Amniotic stem cell (primary cell): ENCODE results near the gene FCGR3A.

Experiments
- DNase-seq: peaks from one replicate; lab custom pipeline; 2025; lab: John Stamatoyannopoulos, UW

Gene FCGR3A

DNA sequence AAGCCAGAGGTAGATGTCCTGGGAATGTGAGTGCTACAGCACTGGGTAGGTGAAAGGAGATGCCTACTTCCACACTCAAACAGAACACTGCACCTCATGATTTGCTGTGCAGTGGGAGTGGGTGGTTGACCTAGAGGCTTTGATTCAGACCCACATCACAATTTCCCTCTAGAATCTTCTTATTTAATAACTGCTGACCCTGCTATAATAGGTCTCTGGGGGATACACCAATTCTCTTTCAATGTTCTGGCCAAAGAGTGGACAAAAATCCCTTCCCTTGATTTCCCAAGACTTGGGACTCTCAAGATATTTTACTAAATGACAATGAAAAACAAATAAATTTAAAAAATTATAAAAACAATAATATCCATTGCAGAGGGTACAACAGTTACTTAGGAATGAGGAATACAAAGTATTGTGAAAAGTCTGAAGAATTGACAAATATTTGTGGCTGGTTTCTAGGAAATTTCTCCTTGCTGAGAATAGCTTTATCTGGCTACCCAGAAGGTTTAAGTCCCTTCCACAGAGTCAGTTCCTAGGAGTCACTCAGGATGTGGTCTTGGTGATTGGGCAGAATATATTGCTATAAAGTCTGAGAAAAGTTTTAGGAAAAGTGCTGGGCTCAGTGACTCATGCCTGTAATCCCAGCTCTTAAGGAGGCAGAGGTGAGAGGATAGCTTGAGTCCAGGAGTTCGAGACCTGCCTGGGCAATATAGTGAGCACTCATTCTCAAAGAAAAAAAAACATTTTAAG, 46.8 kb downstream of the FCGR3A start:
- DNase-seq, result no peak

DNA sequence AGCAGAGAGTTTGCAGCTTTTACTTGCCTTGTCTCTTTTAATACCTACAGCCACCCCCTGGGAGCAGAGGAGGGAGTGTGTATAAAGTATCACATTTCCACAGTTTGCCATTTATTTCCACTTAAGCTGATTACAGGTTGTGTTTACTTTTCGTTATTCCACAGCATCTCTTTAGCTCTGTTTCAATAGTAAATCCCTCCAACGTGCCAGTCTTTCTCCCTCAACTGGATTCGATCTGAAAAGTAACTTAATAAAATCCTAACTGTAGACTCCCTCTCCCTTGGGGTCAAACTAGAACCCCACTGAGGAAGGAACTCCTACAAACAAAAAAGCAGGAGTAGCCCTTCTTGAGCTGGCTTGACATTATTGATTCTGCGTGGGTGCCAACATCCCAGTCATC, 47.4 kb downstream of the FCGR3A start:
- no peak for DNase-seq

DNA sequence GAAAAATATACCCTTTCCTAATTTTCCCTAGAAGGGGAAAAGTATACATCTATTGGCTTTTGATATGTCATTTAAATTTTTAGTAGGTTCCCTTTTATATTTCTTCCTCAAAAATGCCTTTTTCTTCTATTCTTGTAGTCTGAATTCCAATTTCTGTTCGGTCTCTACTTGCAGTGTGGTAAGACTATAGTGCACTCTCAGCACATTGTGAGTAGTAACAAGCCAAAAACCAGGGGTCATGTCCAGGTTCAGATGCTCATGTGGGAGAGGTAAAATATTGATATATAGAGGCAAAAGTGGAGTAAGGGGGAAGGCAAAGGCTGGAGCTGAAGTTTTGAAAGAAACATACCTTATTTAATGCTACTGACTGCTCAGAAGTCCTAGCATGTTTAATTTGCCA, 48.4 kb downstream of the FCGR3A start:
- no peak for DNase-seq

DNA sequence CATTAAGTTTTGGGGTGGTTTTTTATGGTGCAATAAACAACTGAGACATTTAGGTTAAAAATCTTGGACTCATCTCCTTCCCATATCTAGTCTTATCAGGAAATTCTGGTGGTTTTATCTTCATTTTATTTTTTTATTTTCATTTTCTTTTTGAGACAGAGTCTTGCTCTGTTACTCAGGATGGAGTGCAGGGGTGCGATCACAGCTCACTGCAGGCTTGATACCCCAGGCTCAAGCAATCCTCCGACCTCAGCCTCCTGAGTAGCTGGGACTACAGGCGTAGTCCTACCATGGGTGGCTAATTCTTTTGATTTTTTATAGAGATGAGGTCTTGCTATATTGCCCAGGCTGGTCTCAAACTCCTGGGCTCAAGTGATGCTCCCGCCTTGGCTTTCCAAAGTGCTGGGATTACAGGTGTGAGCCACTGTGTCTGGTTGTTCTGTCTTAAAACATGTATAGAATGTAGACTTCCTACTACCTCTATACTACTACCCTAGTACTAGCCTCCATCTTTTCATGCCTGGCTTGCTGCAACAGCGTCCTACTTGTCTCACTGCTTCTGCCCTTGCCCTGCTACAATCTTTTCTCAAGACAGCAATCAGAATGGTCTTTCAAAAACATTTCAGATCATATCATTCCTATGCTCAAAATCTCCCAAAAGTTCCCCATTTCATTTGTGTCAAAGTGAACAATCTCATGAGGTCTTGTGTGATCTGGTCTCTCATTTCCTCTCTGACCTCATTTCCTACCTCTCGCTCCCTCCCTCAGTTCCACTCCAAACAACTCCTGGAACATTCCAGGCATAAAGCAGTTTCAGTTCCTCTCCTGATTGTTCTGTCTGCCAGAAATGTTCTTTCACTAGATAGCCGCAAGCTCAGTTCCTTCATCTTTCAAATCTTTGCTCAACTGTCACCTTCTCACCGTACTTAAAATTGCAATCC, 50.2 kb downstream of the FCGR3A start:
- DNase-seq, result no peak

DNA sequence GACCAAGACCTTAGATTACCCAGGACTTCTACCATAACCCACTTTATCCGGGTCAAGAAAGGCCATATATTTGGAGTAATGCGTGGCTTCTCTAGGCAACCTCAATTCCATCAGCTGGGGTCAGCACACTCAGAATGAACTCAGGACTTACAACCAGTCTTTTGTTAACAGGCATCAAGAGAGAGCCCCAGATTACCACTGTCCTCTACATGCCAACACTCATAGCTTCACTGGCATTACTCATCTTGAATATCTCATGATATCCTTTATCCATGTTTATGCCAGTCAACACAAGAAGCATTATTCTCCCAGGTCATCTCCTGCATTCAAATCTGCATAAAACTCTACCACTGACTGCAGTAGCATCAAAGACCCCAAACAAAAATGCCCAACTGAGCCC, 51.0 kb downstream of the FCGR3A start:
- no peak for DNase-seq

DNA sequence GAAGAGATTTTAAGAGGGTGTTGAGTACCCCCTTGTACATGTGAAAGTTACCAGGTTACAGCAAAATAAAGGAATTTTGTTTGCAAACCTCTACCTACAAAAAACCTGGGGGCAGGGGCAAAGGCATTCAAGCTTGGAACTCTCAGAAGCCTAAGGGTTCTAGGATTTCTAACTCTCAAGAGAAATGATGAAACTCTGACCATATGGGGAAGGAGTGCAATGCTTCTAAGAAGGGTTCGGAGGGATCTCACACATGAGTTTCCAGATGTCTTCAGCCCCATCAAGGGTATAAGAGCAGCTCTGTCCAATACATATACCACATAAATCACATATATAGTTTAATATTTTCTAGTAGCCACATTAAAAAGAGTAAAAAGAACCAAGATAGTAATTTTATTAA, 51.7 kb downstream of the FCGR3A start:
- DNase-seq, result no peak

DNA sequence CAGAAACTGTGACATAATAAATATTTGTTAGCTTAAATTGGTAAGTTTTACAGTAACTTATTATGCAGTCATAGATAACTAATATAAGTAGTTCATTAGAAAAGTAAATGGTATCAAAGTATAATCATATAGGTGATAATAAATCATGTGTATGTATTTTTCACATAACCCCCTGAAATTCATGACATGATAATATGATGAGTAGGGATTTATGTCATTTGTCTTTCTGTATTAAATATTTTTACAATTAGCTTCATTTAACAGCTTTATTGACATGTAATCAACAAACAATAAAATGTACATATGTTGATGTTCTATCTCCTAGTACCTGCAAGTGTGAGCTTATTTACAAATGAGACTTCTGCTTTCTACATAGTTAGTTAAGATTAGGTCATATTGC, 54.1 kb downstream of the FCGR3A start:
- DNase-seq, result no peak

DNA sequence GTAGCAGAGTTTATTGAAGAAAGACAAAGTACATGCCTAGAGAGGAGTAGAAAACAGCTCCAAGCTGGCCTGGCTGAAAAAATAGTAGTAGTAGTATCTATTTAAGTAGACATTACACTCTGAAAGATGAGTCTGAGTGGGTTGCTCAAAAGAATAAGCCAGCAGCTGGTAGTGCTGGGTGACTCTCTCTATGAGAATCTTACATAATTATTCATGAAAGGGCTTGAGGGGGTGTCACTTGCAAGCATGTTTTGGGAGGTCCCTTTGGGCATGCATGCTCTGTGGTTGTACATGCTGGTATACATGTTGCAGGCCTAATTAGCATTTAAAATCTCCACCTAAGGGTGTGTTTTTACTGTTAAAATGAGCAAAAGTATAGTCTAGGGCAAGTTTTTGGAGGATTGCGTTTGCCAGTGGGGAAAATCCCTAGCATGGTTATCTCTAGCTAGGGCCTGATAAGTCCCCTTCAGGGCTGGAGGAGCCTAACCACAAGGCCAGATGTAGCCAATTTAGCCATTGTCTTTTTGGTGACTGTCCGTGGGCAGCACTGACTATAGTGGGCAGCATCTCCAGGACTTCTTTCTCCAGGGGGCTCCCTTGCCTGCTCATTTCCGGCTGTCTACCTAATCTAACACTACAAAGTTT, 55.4 kb downstream of the FCGR3A start:
- no peak for DNase-seq

DNA sequence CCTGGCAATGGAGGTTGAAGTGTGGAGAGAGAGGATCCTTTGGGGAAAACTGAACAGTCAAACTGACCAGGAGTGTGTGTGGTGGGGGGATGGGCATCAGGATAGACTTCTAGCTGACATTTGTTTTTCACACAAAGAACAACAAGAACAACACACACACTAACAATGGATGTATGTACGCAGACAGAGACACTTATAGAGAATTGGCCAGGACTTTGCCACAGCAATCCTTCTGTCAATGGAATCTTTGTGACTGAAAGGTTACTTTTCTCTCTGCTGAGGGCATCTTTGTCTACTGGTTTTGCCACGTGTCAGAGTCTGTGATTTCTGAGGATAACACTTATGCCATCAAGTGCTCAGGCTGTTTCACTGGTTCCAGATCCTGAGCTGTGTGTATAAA, 56.8 kb downstream of the FCGR3A start:
- no peak for DNase-seq
